Measurements from ENCODE around the gene CCDC197. TPM values are rescaled to one million over a fixed set of nuclear protein-coding genes. Genes with fewer than 3 reads are reported as not detected.

The CCDC197 gene
- total and polyA plus RNA-seq, 5 donors from 2014 or later: not detected

GRCh38 chr14:94005324-94006073 is 8.4 kb downstream of the CCDC197 start:
- no peak overlapping the region for H3K4me3 ChIP-seq (ENCODE audit: low read depth, low read length)
- Mint-ChIP-seq H3K9me3 (no peaks in the 10 kb centered on the region), H3K4me3 (no peak overlapping the region), H3K4me1 (peaks cover 0 to 35% (median 21%) of the 10 kb centered on the region in 4 donors), H3K27me3 (peaks cover 12% of the 10 kb centered on the region), H3K27ac (no peak overlapping the region), H3K36me3 (no peaks in the 10 kb centered on the region)
- ATAC-seq (ENCODE audit: low read depth in 2 of 2): no peak
- no peak overlapping the region for H3K27ac ChIP-seq (ENCODE audit: insufficient read depth, low read length, poor library complexity, severe bottlenecking)
- no peaks in the 10 kb centered on the region for H3K27me3 ChIP-seq (ENCODE audit: control insufficient read depth, insufficient read depth, low read length)
- H3K36me3 ChIP-seq (ENCODE audit: control insufficient read depth, insufficient read depth, low read length): no peaks in the 10 kb centered on the region
- no peaks in the 10 kb centered on the region for H3K9me3 ChIP-seq (ENCODE audit: control insufficient read depth in 2 of 2, low read length in 2 of 2)
- peaks cover 23% of the 10 kb centered on the region for H3K4me1 ChIP-seq (ENCODE audit: control insufficient read depth, insufficient read depth, low read length, poor library complexity, severe bottlenecking)
- DNase-seq: peak in 1 of 3 donors; percentile 56

GRCh38 chr14:94008234-94008633 is 11.1 kb downstream of the CCDC197 start:
- H3K9me3 ChIP-seq (ENCODE audit: control insufficient read depth in 2 of 2, low read length in 2 of 2): no peaks in the 10 kb centered on the region
- H3K27me3 ChIP-seq (ENCODE audit: control insufficient read depth, insufficient read depth, low read length): no peaks in the 10 kb centered on the region
- H3K4me3 ChIP-seq (ENCODE audit: low read depth, low read length): no peak overlapping the region
- H3K4me1 ChIP-seq (ENCODE audit: control insufficient read depth, insufficient read depth, low read length, poor library complexity, severe bottlenecking): peaks cover 29% of the 10 kb centered on the region
- DNase-seq (peak in 1 of 3 donors; percentile 64), ATAC-seq (ENCODE audit: low read depth in 2 of 2) (peak in 1 of 2 donors; percentile 36)
- no peaks in the 10 kb centered on the region for H3K36me3 Mint-ChIP-seq
- H3K9me3 Mint-ChIP-seq: peaks cover 0 to 1% (median 0%) of the 10 kb centered on the region in 7 donors
- H3K27me3 Mint-ChIP-seq: peaks cover 10% of the 10 kb centered on the region
- no peaks in the 10 kb centered on the region for H3K36me3 ChIP-seq (ENCODE audit: control insufficient read depth, insufficient read depth, low read length)
- H3K4me3 Mint-ChIP-seq: peak overlapping the region in 1 of 4 donors; percentile 48
- no peak overlapping the region for H3K27ac ChIP-seq (ENCODE audit: insufficient read depth, low read length, poor library complexity, severe bottlenecking)
- H3K4me1 Mint-ChIP-seq: peaks cover 0 to 42% (median 28%) of the 10 kb centered on the region in 4 donors
- H3K27ac Mint-ChIP-seq: no peak overlapping the region

- Histone ChIP-seq H3K27ac (ENCODE audit: insufficient read depth, low read length, poor library complexity, severe bottlenecking) (no peak overlapping the region), H3K4me1 (ENCODE audit: control insufficient read depth, insufficient read depth, low read length, poor library complexity, severe bottlenecking) (peaks cover 29% of the 10 kb centered on the region), H3K4me3 (ENCODE audit: low read depth, low read length) (no peak overlapping the region), H3K36me3 (ENCODE audit: control insufficient read depth, insufficient read depth, low read length) (no peaks in the 10 kb centered on the region), H3K9me3 (ENCODE audit: control insufficient read depth in 2 of 2, low read length in 2 of 2) (no peaks in the 10 kb centered on the region), H3K27me3 (ENCODE audit: control insufficient read depth, insufficient read depth, low read length) (no peaks in the 10 kb centered on the region)
- Mint-ChIP-seq H3K4me1 (peaks cover 0 to 41% (median 28%) of the 10 kb centered on the region in 4 donors), H3K4me3 (no peak overlapping the region), H3K27ac (peak overlapping the region in 2 of 3 donors; percentile 7 to 63), H3K36me3 (no peaks in the 10 kb centered on the region), H3K27me3 (peaks cover 10% of the 10 kb centered on the region), H3K9me3 (peaks cover 0 to 1% (median 0%) of the 10 kb centered on the region in 7 donors)
- ATAC-seq (ENCODE audit: low read depth in 2 of 2) (no peak), DNase-seq (peak in 1 of 3 donors; percentile 23)
Observed at GRCh38 chr14:94009767-94010166, 12.7 kb downstream of the CCDC197 start.

- no peak overlapping the region for H3K4me3 ChIP-seq (ENCODE audit: low read depth, low read length)
- no peaks in the 10 kb centered on the region for H3K9me3 ChIP-seq (ENCODE audit: control insufficient read depth in 2 of 2, low read length in 2 of 2)
- no peaks in the 10 kb centered on the region for H3K36me3 Mint-ChIP-seq
- peaks cover 6% of the 10 kb centered on the region for H3K27me3 Mint-ChIP-seq
- H3K9me3 Mint-ChIP-seq: peaks cover 0 to 1% (median 0%) of the 10 kb centered on the region in 7 donors
- H3K27ac ChIP-seq (ENCODE audit: insufficient read depth, low read length, poor library complexity, severe bottlenecking): no peak overlapping the region
- DNase-seq: no peak
- no peak overlapping the region for H3K27ac Mint-ChIP-seq
- no peaks in the 10 kb centered on the region for H3K36me3 ChIP-seq (ENCODE audit: control insufficient read depth, insufficient read depth, low read length)
- H3K4me3 Mint-ChIP-seq: no peak overlapping the region
- peaks cover 29% of the 10 kb centered on the region for H3K4me1 ChIP-seq (ENCODE audit: control insufficient read depth, insufficient read depth, low read length, poor library complexity, severe bottlenecking)
- no peaks in the 10 kb centered on the region for H3K27me3 ChIP-seq (ENCODE audit: control insufficient read depth, insufficient read depth, low read length)
- ATAC-seq (ENCODE audit: low read depth in 2 of 2): no peak
- H3K4me1 Mint-ChIP-seq: peaks cover 0 to 41% (median 24%) of the 10 kb centered on the region in 4 donors
Observed at GRCh38 chr14:94010625-94011024, 13.5 kb downstream of the CCDC197 start.

- Mint-ChIP-seq H3K27ac (peak overlapping the region in 1 of 3 donors; percentile 52), H3K4me3 (peak overlapping the region in 2 of 4 donors; percentile 41 to 48), H3K36me3 (no peaks in the 10 kb centered on the region), H3K27me3 (peaks cover 5% of the 10 kb centered on the region), H3K4me1 (peaks cover 0 to 41% (median 24%) of the 10 kb centered on the region in 4 donors), H3K9me3 (peaks cover 0 to 1% (median 0%) of the 10 kb centered on the region in 7 donors)
- Histone ChIP-seq H3K9me3 (ENCODE audit: control insufficient read depth in 2 of 2, low read length in 2 of 2) (no peaks in the 10 kb centered on the region), H3K4me1 (ENCODE audit: control insufficient read depth, insufficient read depth, low read length, poor library complexity, severe bottlenecking) (peaks cover 29% of the 10 kb centered on the region), H3K27me3 (ENCODE audit: control insufficient read depth, insufficient read depth, low read length) (no peaks in the 10 kb centered on the region), H3K4me3 (ENCODE audit: low read depth, low read length) (peak overlapping the region; percentile 55), H3K36me3 (ENCODE audit: control insufficient read depth, insufficient read depth, low read length) (no peaks in the 10 kb centered on the region), H3K27ac (ENCODE audit: insufficient read depth, low read length, poor library complexity, severe bottlenecking) (no peak overlapping the region)
- ATAC-seq (ENCODE audit: low read depth in 2 of 2) (peak; percentile 28 to 42), DNase-seq (peak in 2 of 3 donors; percentile 21 to 61)
Observed at GRCh38 chr14:94011795-94012194, 14.7 kb downstream of the CCDC197 start.

- no peak overlapping the region for H3K27ac Mint-ChIP-seq
- peaks cover 0 to 1% (median 0%) of the 10 kb centered on the region in 7 donors for H3K9me3 Mint-ChIP-seq
- ATAC-seq (ENCODE audit: low read depth in 2 of 2): no peak
Observed at GRCh38 chr14:94014382-94014781, 17.3 kb downstream of the CCDC197 start.

GRCh38 chr14:94015223-94015622 is 18.1 kb downstream of the CCDC197 start:
- no peak overlapping the region for H3K27ac ChIP-seq (ENCODE audit: insufficient read depth, low read length, poor library complexity, severe bottlenecking)
- peaks cover 0 to 1% (median 0%) of the 10 kb centered on the region in 7 donors for H3K9me3 Mint-ChIP-seq

More at GRCh38 chr14:94014382-94014781, 17.3 kb downstream of the CCDC197 start:
- Histone ChIP-seq H3K27ac (ENCODE audit: insufficient read depth, low read length, poor library complexity, severe bottlenecking) (no peak overlapping the region), H3K9me3 (ENCODE audit: control insufficient read depth in 2 of 2, low read length in 2 of 2) (no peaks in the 10 kb centered on the region), H3K27me3 (ENCODE audit: control insufficient read depth, insufficient read depth, low read length) (peaks cover 3% of the 10 kb centered on the region), H3K4me3 (ENCODE audit: low read depth, low read length) (no peak overlapping the region), H3K4me1 (ENCODE audit: control insufficient read depth, insufficient read depth, low read length, poor library complexity, severe bottlenecking) (peaks cover 14% of the 10 kb centered on the region), H3K36me3 (ENCODE audit: control insufficient read depth, insufficient read depth, low read length) (no peaks in the 10 kb centered on the region)
- DNase-seq: no peak
- peaks cover 0 to 28% (median 18%) of the 10 kb centered on the region in 4 donors for H3K4me1 Mint-ChIP-seq
- peaks cover 5% of the 10 kb centered on the region for H3K27me3 Mint-ChIP-seq
- H3K4me3 Mint-ChIP-seq: no peak overlapping the region
- H3K36me3 Mint-ChIP-seq: no peaks in the 10 kb centered on the region

More at GRCh38 chr14:94015223-94015622, 18.1 kb downstream of the CCDC197 start:
- H3K27ac Mint-ChIP-seq: no peak overlapping the region
- H3K9me3 ChIP-seq (ENCODE audit: control insufficient read depth in 2 of 2, low read length in 2 of 2): no peaks in the 10 kb centered on the region
- peaks cover 0 to 21% (median 12%) of the 10 kb centered on the region in 4 donors for H3K4me1 Mint-ChIP-seq
- no peak for ATAC-seq (ENCODE audit: low read depth in 2 of 2)
- peaks cover 3% of the 10 kb centered on the region for H3K27me3 ChIP-seq (ENCODE audit: control insufficient read depth, insufficient read depth, low read length)
- peaks cover 5% of the 10 kb centered on the region for H3K27me3 Mint-ChIP-seq
- H3K4me3 Mint-ChIP-seq: no peak overlapping the region
- peaks cover 14% of the 10 kb centered on the region for H3K4me1 ChIP-seq (ENCODE audit: control insufficient read depth, insufficient read depth, low read length, poor library complexity, severe bottlenecking)
- no peak for DNase-seq
- no peaks in the 10 kb centered on the region for H3K36me3 Mint-ChIP-seq
- no peak overlapping the region for H3K4me3 ChIP-seq (ENCODE audit: low read depth, low read length)
- no peaks in the 10 kb centered on the region for H3K36me3 ChIP-seq (ENCODE audit: control insufficient read depth, insufficient read depth, low read length)

All from CD4-positive, CD25-positive, alpha-beta regulatory T cell (primary cell).